ENCODE results near the gene BIRC2. TPM values are rescaled to one million over a fixed set of nuclear protein-coding genes. Genes with fewer than 3 reads are reported as not detected.

The BIRC2 gene
- total and polyA plus RNA-seq, 2 of the 4 experiments (the other 2 are of a cell fraction): 48.0 to 204 TPM

DNA sequence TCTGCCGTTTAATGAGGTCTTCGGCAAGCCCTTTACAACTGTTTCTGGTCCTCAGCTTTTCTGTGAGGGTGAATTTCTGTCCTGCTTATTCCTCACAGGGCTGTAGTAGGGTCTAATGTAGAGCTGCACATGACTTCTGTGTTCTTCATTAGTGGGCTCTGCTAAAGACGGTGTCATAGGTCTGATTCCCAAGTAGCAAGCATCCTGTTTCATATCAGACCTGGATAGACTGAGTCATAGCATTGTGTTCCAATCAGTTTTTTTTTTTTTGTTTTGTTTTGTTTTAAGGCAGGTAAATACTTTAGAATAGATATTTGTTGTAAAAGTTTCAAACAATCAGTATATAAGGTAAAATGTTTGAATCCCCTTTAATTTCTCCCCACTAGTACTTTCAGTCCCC, 35.4 kb downstream of the BIRC2 start:
- in situ Hi-C loops (cut with MboI; ENCODE audit: low sequenced_read_pairs) (loop anchor here (25.0 kb wide), 1 partner anchor 95 kb away; no protein-coding TSS in a partner anchor), dilution Hi-C loops (cut with HindIII; ENCODE audit: low sequenced_read_pairs, unreplicated experiment) (no loop called here), intact Hi-C loops (cut with micrococcal nuclease) (no loop called here)
- Histone ChIP-seq H3K4me3 (ENCODE audit: insufficient read depth, low read depth, low read length) (no peak overlapping the region), H3K9me1 (ENCODE audit: insufficient read depth, low read length) (no peaks in the 10 kb centered on the region), H3K9ac (ENCODE audit: low read depth, low read length) (no peak overlapping the region), H3K23ac (ENCODE audit: low read depth, low read length) (no peak overlapping the region), H3K4ac (ENCODE audit: low read depth, low read length) (no peak overlapping the region), H3K56ac (ENCODE audit: extremely low read depth, insufficient read depth, low read length) (no peak overlapping the region), H4K8ac (ENCODE audit: low read depth in 2 of 2, low read length in 2 of 2) (no peak overlapping the region), H3K27ac (ENCODE audit: insufficient read depth, low read length) (no peak overlapping the region), H3K79me1 (ENCODE audit: low read depth in 1 of 2, low read length in 2 of 2) (peaks cover 26 to 63% of the 10 kb centered on the region in 2 experiments), H4K91ac (ENCODE audit: insufficient read depth, low read depth, low read length) (no peak overlapping the region), H3K9me3 (ENCODE audit: control insufficient read depth, insufficient read depth, low read length) (no peaks in the 10 kb centered on the region), H3K18ac (ENCODE audit: low read depth, low read length) (no peak overlapping the region), H3K4me1 (ENCODE audit: control insufficient read depth, insufficient read depth, low read length) (no peaks in the 10 kb centered on the region), H3K27me3 (ENCODE audit: control insufficient read depth, insufficient read depth, low read length) (no peaks in the 10 kb centered on the region), H4K20me1 (ENCODE audit: insufficient read depth, low read length) (0 out of 2 replicates have a peak, but pooled peaks cover 3% of the 10 kb centered on the region), H2BK15ac (ENCODE audit: low read depth, low read length) (no peak overlapping the region), H2BK20ac (ENCODE audit: low read depth, low read length) (no peak overlapping the region), H2AFZ (replicated peaks; ENCODE audit: low read length, poor library complexity) (no peak overlapping the region), H4K5ac (ENCODE audit: low read depth, low read length) (no peak overlapping the region), H2BK120ac (ENCODE audit: low read depth, low read length) (no peak overlapping the region), H3K4me2 (ENCODE audit: low read depth, low read length) (no peak overlapping the region), H2AK9ac (replicated peaks; ENCODE audit: low read depth, low read length, poor library complexity) (no peak overlapping the region), H3K14ac (replicated peaks; ENCODE audit: low read depth, low read length) (no peak overlapping the region), H3K36me3 (ENCODE audit: control insufficient read depth, insufficient read depth, low read length) (peaks cover 31% of the 10 kb centered on the region), H2AK5ac (ENCODE audit: low read depth, low read length) (no peak overlapping the region), H2BK5ac (ENCODE audit: low read depth, low read length, poor library complexity, severe bottlenecking) (no peak overlapping the region)
- WGBS, 2 experiments (ENCODE audit: extremely low coverage in 2 of 2, insufficient read length in 1 of 2): no CpG with 5 or more reads among the region's 3 CpGs
- ChIA-PET CTCF (no interaction called here), POLR2A (ENCODE audit: unreplicated experiment) (no interaction called here)
- ATAC-seq (ENCODE audit: low read depth) (no peak), DNase-seq (peak; percentile 19)
- BruUV-seq (replicated peaks): no TSS peak
- TF ChIP-seq MAZ (IDR thresholded peaks at IDR 0.05; ENCODE audit: borderline replicate concordance, low read depth, low read length): no peak
- no peak for TF ChIP-seq RFX5 (IDR thresholded peaks at IDR 0.05; ENCODE audit: low read depth, low read length)
- TF ChIP-seq SMC3 (IDR thresholded peaks at IDR 0.05; ENCODE audit: low read depth, low read length): no peak
- TF ChIP-seq CHD1 (IDR thresholded peaks at IDR 0.05; ENCODE audit: low read depth, low read length): no peak
- TF ChIP-seq, protein P1, sequence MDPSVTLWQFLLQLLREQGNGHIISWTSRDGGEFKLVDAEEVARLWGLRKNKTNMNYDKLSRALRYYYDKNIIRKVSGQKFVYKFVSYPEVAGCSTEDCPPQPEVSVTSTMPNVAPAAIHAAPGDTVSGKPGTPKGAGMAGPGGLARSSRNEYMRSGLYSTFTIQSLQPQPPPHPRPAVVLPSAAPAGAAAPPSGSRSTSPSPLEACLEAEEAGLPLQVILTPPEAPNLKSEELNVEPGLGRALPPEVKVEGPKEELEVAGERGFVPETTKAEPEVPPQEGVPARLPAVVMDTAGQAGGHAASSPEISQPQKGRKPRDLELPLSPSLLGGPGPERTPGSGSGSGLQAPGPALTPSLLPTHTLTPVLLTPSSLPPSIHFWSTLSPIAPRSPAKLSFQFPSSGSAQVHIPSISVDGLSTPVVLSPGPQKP (IDR thresholded peaks at IDR 0.05; ENCODE audit: borderline replicate concordance, low read depth, low read length): no peak
- TF ChIP-seq RCOR1 (IDR thresholded peaks at IDR 0.05; ENCODE audit: insufficient replicate concordance, low read length): no peak
- TF ChIP-seq MAFK (IDR thresholded peaks at IDR 0.05; ENCODE audit: low read depth, low read length): no peak
- TF ChIP-seq, protein P2, sequence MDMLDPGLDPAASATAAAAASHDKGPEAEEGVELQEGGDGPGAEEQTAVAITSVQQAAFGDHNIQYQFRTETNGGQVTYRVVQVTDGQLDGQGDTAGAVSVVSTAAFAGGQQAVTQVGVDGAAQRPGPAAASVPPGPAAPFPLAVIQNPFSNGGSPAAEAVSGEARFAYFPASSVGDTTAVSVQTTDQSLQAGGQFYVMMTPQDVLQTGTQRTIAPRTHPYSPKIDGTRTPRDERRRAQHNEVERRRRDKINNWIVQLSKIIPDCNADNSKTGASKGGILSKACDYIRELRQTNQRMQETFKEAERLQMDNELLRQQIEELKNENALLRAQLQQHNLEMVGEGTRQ (IDR thresholded peaks at IDR 0.05; ENCODE audit: low read depth, low read length): no peak
- TF ChIP-seq FOS (IDR thresholded peaks at IDR 0.05; ENCODE audit: low read depth, low read length): no peak
- TF ChIP-seq, protein P3, sequence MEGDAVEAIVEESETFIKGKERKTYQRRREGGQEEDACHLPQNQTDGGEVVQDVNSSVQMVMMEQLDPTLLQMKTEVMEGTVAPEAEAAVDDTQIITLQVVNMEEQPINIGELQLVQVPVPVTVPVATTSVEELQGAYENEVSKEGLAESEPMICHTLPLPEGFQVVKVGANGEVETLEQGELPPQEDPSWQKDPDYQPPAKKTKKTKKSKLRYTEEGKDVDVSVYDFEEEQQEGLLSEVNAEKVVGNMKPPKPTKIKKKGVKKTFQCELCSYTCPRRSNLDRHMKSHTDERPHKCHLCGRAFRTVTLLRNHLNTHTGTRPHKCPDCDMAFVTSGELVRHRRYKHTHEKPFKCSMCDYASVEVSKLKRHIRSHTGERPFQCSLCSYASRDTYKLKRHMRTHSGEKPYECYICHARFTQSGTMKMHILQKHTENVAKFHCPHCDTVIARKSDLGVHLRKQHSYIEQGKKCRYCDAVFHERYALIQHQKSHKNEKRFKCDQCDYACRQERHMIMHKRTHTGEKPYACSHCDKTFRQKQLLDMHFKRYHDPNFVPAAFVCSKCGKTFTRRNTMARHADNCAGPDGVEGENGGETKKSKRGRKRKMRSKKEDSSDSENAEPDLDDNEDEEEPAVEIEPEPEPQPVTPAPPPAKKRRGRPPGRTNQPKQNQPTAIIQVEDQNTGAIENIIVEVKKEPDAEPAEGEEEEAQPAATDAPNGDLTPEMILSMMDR (conservative IDR thresholded peaks at IDR 0.05; ENCODE audit: low read depth, low read length): no peak
- TF ChIP-seq RAD21 (IDR thresholded peaks at IDR 0.05; ENCODE audit: low read length): no peak
- TF ChIP-seq BHLHE40 (IDR thresholded peaks at IDR 0.05; ENCODE audit: low read depth, low read length): no peak
- no peak for TF ChIP-seq POLR2A (IDR thresholded peaks at IDR 0.05; ENCODE audit: low read depth, low read length)
- TF ChIP-seq MXI1 (IDR thresholded peaks at IDR 0.05; ENCODE audit: borderline replicate concordance, low read depth, low read length): no peak
